K562 (cell line): Measurements from ENCODE around the gene OPHN1. TPM values are rescaled to one million over a fixed set of nuclear protein-coding genes. Genes with fewer than 3 reads are reported as not detected.

Experiments used
- ATAC-seq: fragments of 200-7000 bp; cut with Tn5 transposase; 3 replicates; pipeline ENCODE4 v1.9.1; 2020; ENCODE audit warnings: moderate library complexity
- BruUV-seq: library from RNA; stranded (reverse); fragments of 400-500 nt; replicated peaks from 2 replicates; lab custom pipeline; 2021; lab: Mats Ljungman, UMichigan
- CTCF ChIA-PET: fragments of 300-600 bp; formaldehyde crosslinking; extraction: SDS; loops from one replicate; lab custom pipeline; 2021; ENCODE audit warnings: low intra/inter-chr PET ratio; lab: Yijun Ruan, JAX
- POLR2A ChIA-PET: fragments of 300-600, 350-650 bp; sonication (Branson Sonifier 250); formaldehyde crosslinking; extraction: SDS; loops from one replicate; lab custom pipeline; 2021; ENCODE audit warnings: antibody characterized with exemption, inconsistent platforms; lab: Yijun Ruan, JAX
- DNase-seq, 4 experiments: peaks; one replicate each; pipeline versions ENCODE4 v3.0.0 to v3.0.0-alpha.2; 2011 to 2018; ENCODE audit warnings: low spot score in 3 of 4, mixed read lengths in 3 of 4; ENCODE audit errors: extremely low read depth in 1 of 4
- FAIRE-seq: peaks from 2 replicates; lab custom pipeline; 2011; peaks lifted over from hg19 to GRCh38; lab: Jason Lieb, UNC
- H2AFZ ChIP-seq: 2 replicates; pipeline ENCODE4 v1.6.0; 2011; ENCODE audit warnings: low read depth, low read length, control low read depth, inconsistent platforms
- H3K27ac ChIP-seq: fragments of 200-600 bp; 3 replicates; pipeline ENCODE4 v1.8.0; 2011; ENCODE audit warnings: low read depth, mild to moderate bottlenecking, control low read depth, inconsistent platforms, low read length, moderate library complexity, mixed read lengths; ENCODE audit errors: extremely low read depth
- H3K27me3 ChIP-seq, 2 experiments: fragments of 300-600 bp in 1 of 2; 2 replicates in 1 of 2; 3 replicates in 1 of 2; pipeline versions ENCODE4 v1.6.0 to v1.8.0; 2011; ENCODE audit warnings: inconsistent platforms in 2 of 2, low read length in 2 of 2, mild to moderate bottlenecking in 1 of 2, mixed read lengths in 1 of 2, moderate library complexity in 1 of 2; ENCODE audit not compliant: control insufficient read depth in 2 of 2, insufficient read depth in 2 of 2
- H3K36me3 ChIP-seq: fragments of 300-600 bp; 3 replicates; pipeline ENCODE4 v1.8.0; 2011; ENCODE audit warnings: mild to moderate bottlenecking, low read length, inconsistent platforms; ENCODE audit not compliant: control insufficient read depth, insufficient read depth
- H3K4me1 ChIP-seq, 2 experiments: fragments of 200-600 bp in 1 of 2; replicated peaks in 1 of 2; 2 replicates in 1 of 2; 3 replicates in 1 of 2; pipeline versions ENCODE4 v1.5.1 to v1.8.0; 2011; ENCODE audit warnings: inconsistent platforms in 2 of 2, low read length in 2 of 2, mild to moderate bottlenecking in 1 of 2, mixed read lengths in 1 of 2, moderate library complexity in 1 of 2; ENCODE audit not compliant: control insufficient read depth in 2 of 2, insufficient read depth in 2 of 2
- H3K4me2 ChIP-seq: 2 replicates; pipeline ENCODE4 v1.6.1; 2011; ENCODE audit warnings: low read length, control low read depth, inconsistent platforms, mixed read lengths; ENCODE audit not compliant: insufficient read depth
- H3K4me3 ChIP-seq: fragments of 200-600 bp; sonication (generic), shearing (Covaris generic); 2 replicates; pipeline ENCODE4 v1.5.1; 2016; ENCODE audit warnings: control low read depth, inconsistent platforms
- H3K79me2 ChIP-seq: fragments of 200-600 bp; 3 replicates; pipeline ENCODE4 v1.8.0; 2011; ENCODE audit warnings: low read length, inconsistent platforms; ENCODE audit not compliant: control insufficient read depth, insufficient read depth
- H3K9ac ChIP-seq, 2 experiments: 2 replicates each; pipeline versions ENCODE4 v1.6.0 to v1.6.1; 2011; ENCODE audit warnings: low read depth in 2 of 2, low read length in 2 of 2, control low read depth in 1 of 2, inconsistent platforms in 1 of 2, mild to moderate bottlenecking in 1 of 2, mixed read lengths in 1 of 2; ENCODE audit not compliant: insufficient read depth in 1 of 2
- H3K9me1 ChIP-seq: one replicate; pipeline ENCODE4 v1.6.0; 2011; ENCODE audit warnings: inconsistent platforms, mild to moderate bottlenecking, low read length, moderate library complexity; ENCODE audit not compliant: control insufficient read depth, insufficient read depth
- H3K9me3 ChIP-seq: replicated peaks from 2 replicates; pipeline ENCODE4 v1.5.1; 2011; ENCODE audit warnings: low read depth, low read length, inconsistent platforms; ENCODE audit not compliant: control insufficient read depth, insufficient read depth
- H4K20me1 ChIP-seq: replicated peaks from 2 replicates; pipeline ENCODE4 v1.6.1; 2011; ENCODE audit warnings: low read length, inconsistent platforms, mixed read lengths; ENCODE audit not compliant: control insufficient read depth, insufficient read depth
- EGR1 ChIP-seq: fragments of 450-650 bp; conservative IDR thresholded peaks from 2 replicates; pipeline ENCODE4 v1.6.1; 2017; ENCODE audit warnings: mild to moderate bottlenecking
- NFE2 ChIP-seq: IDR thresholded peaks from 2 replicates; pipeline ENCODE4 v1.6.1; 2014; ENCODE audit warnings: antibody characterized with exemption, low read depth
- RAD21 ChIP-seq, 2 experiments: fragments of 250-450 bp in 1 of 2; fragments of 450-650 bp in 1 of 2; sonication (Bioruptor Pico) in 1 of 2; formaldehyde crosslinking in 1 of 2; IDR thresholded peaks in 1 of 2; conservative IDR thresholded peaks in 1 of 2; 2 replicates each; pipeline versions ENCODE4 v1.4.0 to v1.8.0; 2020 to 2022; ENCODE audit warnings: mild to moderate bottlenecking in 2 of 2, moderate library complexity in 1 of 2
- RBM39 ChIP-seq: fragments of 200-400 bp; formaldehyde crosslinking; optimal IDR thresholded peaks from 2 replicates; pipeline ENCODE3; 2018; ENCODE audit warnings: low read depth, low read length
- SPI1 ChIP-seq: IDR thresholded peaks from 2 replicates; pipeline ENCODE4 v1.6.1; 2011; ENCODE audit warnings: low read depth, low read length, control low read depth, borderline replicate concordance
- WGBS: fragments of 100-300 bp; shearing (Covaris generic); methylation state at CpG from one replicate; pipeline ENCODE4 v1.1.6; 2016; ENCODE audit warnings: low coverage, mixed read lengths; ENCODE audit not compliant: insufficient coverage; ENCODE audit errors: missing lambda C conversion rate; 5-methylcytosine and 5-hydroxymethylcytosine counted together
- in situ Hi-C: fragments of 300-500 bp; cut with MboI; formaldehyde crosslinking; loops from 4 replicates; pipeline ENCODE4 v1.15.0; 2018; ENCODE audit warnings: inconsistent platforms, mixed read lengths
- intact Hi-C: fragments of 100-400 bp; cut with micrococcal nuclease; formaldehyde crosslinking; loops from 2 replicates; pipeline ENCODE4 v1.14.2; 2022
- polyA plus RNA-seq, 8 experiments: library from polyadenylated mRNA; depleted of rRNA in 4 of 8; stranded (reverse) in 5 of 8; unstranded in 3 of 8; fragments of >200 nt; fragmentation: Nextera tagmentation in 2 of 8; fragmentation: Illumina TruSeq in 1 of 8; extraction: Ambion mirVana in 2 of 8; extraction: Trizol in 1 of 8; gene quantifications; 2 replicates each; pipeline versions ENCODE4 v1.2.1 to v1.2.3, GENCODE V29; 2011 to 2014; ENCODE audit warnings: inconsistent platforms in 1 of 8, missing spikeins in 1 of 8
- total RNA-seq, 7 experiments: library from RNA; depleted of rRNA in 6 of 7; stranded (reverse); fragments of >200 nt in 6 of 7; fragmentation: Illumina TruSeq in 2 of 7; extraction: Trizol in 2 of 7; gene quantifications; 2 replicates each; pipeline versions ENCODE4 v1.2.1 to v1.2.3, GENCODE V29; 2011 to 2021; ENCODE audit warnings: low replicate concordance in 1 of 7

OPHN1 gene
- total and polyA plus RNA-seq, 9 of the 15 experiments (the other 6 are each of a cell fraction or from before 2014, with no cell fraction given), result 0.28 to 1.8 (median 1.0) TPM

DNA sequence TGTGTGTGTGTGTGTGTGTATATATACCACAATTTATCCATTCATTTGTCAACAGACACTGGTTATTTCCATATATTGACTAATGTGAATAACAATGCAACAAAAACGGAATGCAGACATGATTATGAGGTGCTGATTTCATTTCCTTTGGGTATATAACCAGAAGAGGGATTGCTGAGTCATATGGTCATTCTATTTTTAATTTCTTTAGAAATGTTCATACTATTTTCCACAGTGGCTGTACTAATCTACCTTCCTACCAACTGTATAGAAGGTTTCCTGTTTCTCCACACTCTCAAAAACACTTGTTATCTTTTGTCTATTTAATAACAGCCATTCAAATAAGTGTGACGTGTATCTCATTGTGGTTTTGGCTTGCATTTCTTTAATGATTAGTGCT, 269.9 kb downstream of the OPHN1 start:
- no TSS peak for BruUV-seq
- ATAC-seq (no peak), FAIRE-seq (no peak), DNase-seq (no peak)
- Histone ChIP-seq H3K4me3 (no peak overlapping the region), H3K79me2 (no peaks in the 10 kb centered on the region), H3K27me3 (no peaks in the 10 kb centered on the region), H2AFZ (no peak overlapping the region), H3K36me3 (no peaks in the 10 kb centered on the region), H3K4me2 (no peak overlapping the region), H3K9ac (no peak overlapping the region), H3K9me3 (no peaks in the 10 kb centered on the region), H3K4me1 (no peaks in the 10 kb centered on the region; a peak in 1 of 5 replicates), H3K9me1 (no peaks in the 10 kb centered on the region), H3K27ac (no peak overlapping the region), H4K20me1 (no peaks in the 10 kb centered on the region)
- POLR2A ChIA-PET, result no interaction called here
- CTCF ChIA-PET, result no interaction called here
- whole genome bisulfite sequencing, result 23% methylated on average over 2 of the region's 2 CpGs
- no peak for TF ChIP-seq RAD21 (CRISPR knock-in tag; conservative IDR thresholded peaks at IDR 0.05 in 1 of 2, IDR thresholded peaks at IDR 0.05 in 1 of 2)
- 0 out of 2 replicates have a peak, but pooled peaks have one; percentile 22 for TF ChIP-seq NFE2
- no peak for TF ChIP-seq RBM39
- intact Hi-C loops, result no loop called here
- in situ Hi-C loops, result no loop called here

DNA sequence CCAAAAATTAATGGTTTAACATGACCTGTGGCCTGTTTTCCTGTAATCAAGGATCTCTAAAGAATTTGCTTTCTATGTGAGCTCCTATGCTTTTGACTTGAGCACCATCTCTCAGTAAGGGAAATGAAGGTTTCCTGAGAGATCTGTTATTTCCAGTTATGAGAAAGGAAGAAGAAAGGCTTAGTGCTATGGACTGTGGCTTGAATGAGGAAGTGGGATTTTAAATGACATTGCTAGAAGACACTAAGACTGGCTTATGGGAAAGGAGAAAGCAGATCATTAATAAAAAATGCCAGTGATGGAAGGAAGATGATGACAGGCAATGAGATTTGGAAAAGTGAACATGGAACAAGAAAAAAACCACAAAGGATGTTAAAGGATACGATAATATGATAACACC, 285.4 kb downstream of the OPHN1 start:
- CTCF ChIA-PET, result no interaction called here
- Histone ChIP-seq H3K9me3 (no peaks in the 10 kb centered on the region), H3K27me3 (no peaks in the 10 kb centered on the region), H3K9me1 (no peaks in the 10 kb centered on the region), H3K9ac (no peak overlapping the region), H2AFZ (no peak overlapping the region), H3K27ac (no peak overlapping the region), H3K4me3 (no peak overlapping the region), H3K4me1 (no peaks in the 10 kb centered on the region), H3K4me2 (no peak overlapping the region), H3K36me3 (no peaks in the 10 kb centered on the region), H4K20me1 (no peaks in the 10 kb centered on the region), H3K79me2 (no peaks in the 10 kb centered on the region)
- FAIRE-seq, result no peak
- POLR2A ChIA-PET, result no interaction called here
- WGBS, result 0% methylated on average over 1 of the region's 1 CpG
- TF ChIP-seq SPI1, result peak; percentile 70; the same call in 1 of the 2 replicates
- TF ChIP-seq EGR1, result no peak
- no TSS peak for BruUV-seq
- DNase-seq, result no peak
- no peak for ATAC-seq
- in situ Hi-C loops (no loop called here), intact Hi-C loops (loop anchor here (10.0 kb wide), 2 partner anchors 123 to 593 kb away; no protein-coding TSS in a partner anchor)
